Stomach (tissue), 9 donors: ENCODE measurements around the gene DBN1. TPM values are rescaled to one million over a fixed set of nuclear protein-coding genes. Genes with fewer than 3 reads are reported as not detected.

Experiments
- DNase-seq, 2 donors: peaks; one replicate each; pipeline versions ENCODE4 v3.0.0 to v3.0.0-alpha.2; 2013 to 2019
- H3K27ac ChIP-seq, 5 donors: fragments of 200-600 bp in 4 of 5; sonication (generic) in 4 of 5; one replicate each; pipeline ENCODE4 v1.5.1; 2013 to 2019; ENCODE audit warnings: mild to moderate bottlenecking in 1 of 5, moderate library complexity in 1 of 5
- H3K27me3 ChIP-seq, 3 donors: fragments of 200-600 bp; sonication (generic); one replicate each; pipeline ENCODE4 v1.5.1; 2017 to 2019; ENCODE audit warnings: mixed run types in 1 of 3
- H3K36me3 ChIP-seq, 4 donors: fragments of 200-600 bp; sonication (generic); 1 replicate in 3 of 4; 2 replicates in 1 of 4; pipeline ENCODE4 v1.5.1; 2016 to 2019
- H3K4me1 ChIP-seq, 4 donors: fragments of 200-600 bp; sonication (generic); one replicate each; pipeline ENCODE4 v1.5.1; 2016 to 2019
- H3K4me3 ChIP-seq, 4 donors: fragments of 200-600 bp; sonication (generic) in 3 of 4; one replicate each; pipeline ENCODE4 v1.5.1; 2016 to 2019; ENCODE audit warnings: mild to moderate bottlenecking in 1 of 4
- H3K9me3 ChIP-seq, 4 donors: fragments of 200-600 bp; sonication (generic); one replicate each; pipeline ENCODE4 v1.5.1; 2016 to 2019
- EP300 ChIP-seq: sonication (generic); formaldehyde crosslinking; IDR thresholded peaks from one replicate; pipeline ENCODE4 v1.6.1; 2017; ENCODE audit warnings: antibody characterized with exemption
- POLR2A ChIP-seq, 4 donors: fragments of 450-650 bp; IDR thresholded peaks; one replicate each; pipeline ENCODE4 v1.6.1; 2016; ENCODE audit warnings: antibody characterized with exemption in 4 of 4, control low read depth in 2 of 4, mild to moderate bottlenecking in 1 of 4, moderate library complexity in 1 of 4
- POLR2AphosphoS5 ChIP-seq, 3 donors: sonication (generic); formaldehyde crosslinking; IDR thresholded peaks; one replicate each; pipeline ENCODE4 v1.6.1; 2016; ENCODE audit warnings: antibody characterized with exemption in 3 of 3
- WGBS, 5 donors: extraction: QIAGEN DNeasy Blood & Tissue Kit in 3 of 5; methylation state at CpG; one replicate each; pipeline versions ENCODE4 v1.1.5 to v1.1.7; 2013 to 2018; 5-methylcytosine and 5-hydroxymethylcytosine counted together
- intact Hi-C: fragments of 100-400 bp; cut with DNase I; formaldehyde crosslinking; loops from one replicate; pipeline ENCODE4 v1.15.1; 2023; ENCODE audit warnings: low total_unique reads
- polyA plus RNA-seq, 3 donors: library from polyadenylated mRNA; stranded (reverse); fragments of 200-250 nt; gene quantifications; one replicate each; pipeline ENCODE4 v1.2.3, GENCODE V29; 2013
- total RNA-seq, 5 donors: library from RNA; depleted of rRNA; stranded (reverse); fragments of >200 nt; gene quantifications; one replicate each; pipeline versions ENCODE4 v1.1.0 to v1.2.3, GENCODE V29; 2014 to 2016
- TF ChIP-seq, protein P1 (sequence below), 7 experiments: fragments of 450-650 bp in 4 of 7; fragments of 200-600 bp in 3 of 7; sonication (generic) in 3 of 7; IDR thresholded peaks; one replicate each; pipeline ENCODE4 v1.5.1; 2016 to 2019; ENCODE audit warnings: antibody characterized with exemption in 7 of 7, control low read depth in 2 of 7, mild to moderate bottlenecking in 1 of 7
- donor health status: healthy with polysubstance abuse.
- donor health status: Bipolar disorder and iron deficiency.
- donor health status: healthy.

DBN1 gene
- total and polyA plus RNA-seq, 8 donors: 14.7 to 78.1 (median 36.5) TPM

GRCh38 chr5:177508221-177508611 lies 34.8 kb upstream of the DBN1 start:
- 78 to 93% (median 84%) methylated on average over 15 to 26 of the region's 26 CpGs for WGBS, 5 donors

DNA sequence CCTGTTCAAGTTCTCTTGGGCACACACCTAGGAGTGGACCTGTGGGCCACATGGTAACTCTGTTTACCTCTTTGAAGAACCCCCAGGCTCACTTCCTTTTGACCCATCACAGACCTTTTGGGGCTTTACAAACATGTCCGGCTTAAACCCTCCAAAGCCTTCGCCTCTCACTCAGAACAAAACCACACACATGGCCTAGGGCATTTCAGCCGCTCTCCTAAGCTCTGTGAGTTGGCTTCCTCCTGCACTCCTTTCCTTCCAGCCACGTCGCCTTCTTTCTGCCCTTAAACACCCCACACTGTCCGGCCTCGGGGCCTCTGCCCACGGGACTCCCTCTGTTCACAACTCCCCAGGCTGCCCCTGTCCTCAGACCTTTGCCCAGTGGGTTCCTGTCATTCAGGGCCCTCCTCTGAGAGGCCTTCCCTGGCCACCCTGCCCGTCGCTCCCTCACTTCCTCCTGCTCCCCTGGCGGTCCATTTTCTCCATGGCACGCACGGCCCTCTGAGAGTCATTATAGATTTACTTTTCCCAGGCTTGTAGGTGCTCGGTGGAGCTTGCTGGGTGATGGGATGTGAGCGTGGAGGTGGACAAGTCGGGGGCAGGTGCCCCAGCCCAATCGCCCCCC lies 34.3 kb upstream of the DBN1 start:
- peak overlapping the region in 3 of 4 donors; percentile 35 to 39 (median 37) for H3K4me3 ChIP-seq
- H3K27ac ChIP-seq: peak overlapping the region in 2 of 5 donors; percentile 79 to 86
- peaks cover 20 to 48% (median 40%) of the 10 kb centered on the region in 4 donors for H3K36me3 ChIP-seq
- no peak for DNase-seq
- no peaks in the 10 kb centered on the region for H3K9me3 ChIP-seq
- peaks cover 0 to 21% (median 6%) of the 10 kb centered on the region in 4 donors for H3K4me1 ChIP-seq
- WGBS, 5 donors: 79 to 89% (median 85%) methylated on average over 17 of the region's 17 CpGs
- intact Hi-C loops: no loop called here
- no peaks in the 10 kb centered on the region for H3K27me3 ChIP-seq
- TF ChIP-seq EP300: no peak
- no peak for TF ChIP-seq POLR2A (IDR thresholded peaks at IDR 0.05)
- TF ChIP-seq POLR2AphosphoS5 (IDR thresholded peaks at IDR 0.05): no peak
- TF ChIP-seq, protein P1, sequence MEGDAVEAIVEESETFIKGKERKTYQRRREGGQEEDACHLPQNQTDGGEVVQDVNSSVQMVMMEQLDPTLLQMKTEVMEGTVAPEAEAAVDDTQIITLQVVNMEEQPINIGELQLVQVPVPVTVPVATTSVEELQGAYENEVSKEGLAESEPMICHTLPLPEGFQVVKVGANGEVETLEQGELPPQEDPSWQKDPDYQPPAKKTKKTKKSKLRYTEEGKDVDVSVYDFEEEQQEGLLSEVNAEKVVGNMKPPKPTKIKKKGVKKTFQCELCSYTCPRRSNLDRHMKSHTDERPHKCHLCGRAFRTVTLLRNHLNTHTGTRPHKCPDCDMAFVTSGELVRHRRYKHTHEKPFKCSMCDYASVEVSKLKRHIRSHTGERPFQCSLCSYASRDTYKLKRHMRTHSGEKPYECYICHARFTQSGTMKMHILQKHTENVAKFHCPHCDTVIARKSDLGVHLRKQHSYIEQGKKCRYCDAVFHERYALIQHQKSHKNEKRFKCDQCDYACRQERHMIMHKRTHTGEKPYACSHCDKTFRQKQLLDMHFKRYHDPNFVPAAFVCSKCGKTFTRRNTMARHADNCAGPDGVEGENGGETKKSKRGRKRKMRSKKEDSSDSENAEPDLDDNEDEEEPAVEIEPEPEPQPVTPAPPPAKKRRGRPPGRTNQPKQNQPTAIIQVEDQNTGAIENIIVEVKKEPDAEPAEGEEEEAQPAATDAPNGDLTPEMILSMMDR (IDR thresholded peaks at IDR 0.05): no peak

More at GRCh38 chr5:177508221-177508611, 34.8 kb upstream of the DBN1 start:
- Histone ChIP-seq H3K36me3 (peaks cover 25 to 53% (median 45%) of the 10 kb centered on the region in 4 donors), H3K27ac (peak overlapping the region in 3 of 5 donors; percentile 61 to 86 (median 79)), H3K4me3 (peak overlapping the region in 3 of 4 donors; percentile 35 to 39 (median 37)), H3K27me3 (no peaks in the 10 kb centered on the region), H3K9me3 (no peaks in the 10 kb centered on the region), H3K4me1 (peaks cover 0 to 21% (median 6%) of the 10 kb centered on the region in 4 donors)
- intact Hi-C loops: no loop called here
- TF ChIP-seq POLR2A (IDR thresholded peaks at IDR 0.05): no peak
- no peak for DNase-seq

DNA sequence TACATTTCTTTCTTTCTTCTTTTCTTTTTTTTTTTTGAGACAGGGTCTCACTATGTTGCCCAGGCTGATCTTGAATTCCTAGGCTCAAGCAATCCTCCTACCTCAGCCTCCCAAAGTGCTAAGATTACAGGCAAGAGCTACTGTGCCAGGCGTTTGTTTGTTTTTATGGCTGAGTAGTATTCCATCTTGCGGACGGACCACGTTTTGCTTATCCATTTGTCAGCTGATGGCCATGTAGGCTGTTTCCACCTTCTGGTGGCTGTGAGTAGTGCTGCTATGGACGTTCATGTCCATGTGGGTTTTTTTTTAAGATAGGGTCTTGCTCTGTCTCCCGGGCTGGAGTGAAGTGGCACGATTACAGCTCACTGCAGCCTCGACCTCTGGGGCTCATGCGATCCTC lies 33.7 kb upstream of the DBN1 start:
- intact Hi-C loops: no loop called here
- no peaks in the 10 kb centered on the region for H3K9me3 ChIP-seq
- H3K4me1 ChIP-seq: peaks cover 0 to 21% (median 6%) of the 10 kb centered on the region in 4 donors
- peaks cover 15 to 43% (median 34%) of the 10 kb centered on the region in 4 donors for H3K36me3 ChIP-seq
- TF ChIP-seq EP300 (no peak), POLR2AphosphoS5 (IDR thresholded peaks at IDR 0.05) (no peak), POLR2A (IDR thresholded peaks at IDR 0.05) (no peak)
- TF ChIP-seq, protein P1 (IDR thresholded peaks at IDR 0.05): no peak
- H3K4me3 ChIP-seq: peak overlapping the region in 2 of 4 donors; percentile 37 to 39
- no peak for DNase-seq
- 73 to 84% (median 77%) methylated on average over 9 of the region's 9 CpGs for WGBS, 5 donors
- no peaks in the 10 kb centered on the region for H3K27me3 ChIP-seq
- H3K27ac ChIP-seq: no peak overlapping the region

- TF ChIP-seq POLR2A (IDR thresholded peaks at IDR 0.05) (no peak), EP300 (no peak), POLR2AphosphoS5 (IDR thresholded peaks at IDR 0.05) (no peak)
- TF ChIP-seq, protein P1 (IDR thresholded peaks at IDR 0.05): no peak
- intact Hi-C loops: no loop called here
- Histone ChIP-seq H3K9me3 (no peaks in the 10 kb centered on the region), H3K36me3 (peaks cover 0 to 22% (median 13%) of the 10 kb centered on the region in 4 donors), H3K27me3 (no peaks in the 10 kb centered on the region), H3K4me3 (no peak overlapping the region), H3K27ac (no peak overlapping the region), H3K4me1 (peaks cover 0 to 25% (median 12%) of the 10 kb centered on the region in 4 donors)
- DNase-seq: no peak
- WGBS, 5 donors: 95 to 100% (median 98%) methylated on average over 3 to 4 of the region's 4 CpGs
Observed at GRCh38 chr5:177505075-177505474, 31.6 kb upstream of the DBN1 start.
